Heart right ventricle (tissue), 16 donors: ENCODE results near the gene GPR142. TPM values are rescaled to one million over a fixed set of nuclear protein-coding genes. Genes with fewer than 3 reads are reported as not detected.

ENCODE experiments used
- ATAC-seq, 8 donors: fragments of 200-7000 bp; cut with Tn5 transposase; one replicate each; pipeline ENCODE4 v1.9.1; 2020; ENCODE audit warnings: mild to moderate bottlenecking in 8 of 8, moderate library complexity in 8 of 8, moderate number of reproducible peaks in 1 of 8
- DNase-seq, 2 donors: peaks; one replicate each; pipeline ENCODE4 v3.0.0-alpha.2; 2020
- H3K27ac ChIP-seq, 10 donors: fragments of 200-600 bp; sonication (generic) in 2 of 10; one replicate each; pipeline versions ENCODE4 v1.5.0 to v1.8.0; 2020 to 2022; ENCODE audit warnings: mild to moderate bottlenecking in 3 of 10
- H3K27me3 ChIP-seq, 7 donors: fragments of 200-600 bp; one replicate each; pipeline ENCODE4 v1.8.0; 2021 to 2022; ENCODE audit warnings: mild to moderate bottlenecking in 2 of 7
- H3K36me3 ChIP-seq, 9 donors: fragments of 200-600 bp; sonication (generic) in 1 of 9; one replicate each; pipeline versions ENCODE4 v1.5.0 to v1.8.0; 2020 to 2022; ENCODE audit warnings: mild to moderate bottlenecking in 2 of 9
- H3K4me1 ChIP-seq, 9 donors: fragments of 200-600 bp; sonication (generic) in 1 of 9; one replicate each; pipeline versions ENCODE4 v1.5.0 to v1.8.0; 2020 to 2022; ENCODE audit warnings: mild to moderate bottlenecking in 4 of 9
- H3K4me3 ChIP-seq, 10 donors: fragments of 200-600 bp; sonication (generic) in 2 of 10; one replicate each; pipeline versions ENCODE4 v1.5.0 to v1.8.0; 2020 to 2022; ENCODE audit warnings: mild to moderate bottlenecking in 7 of 10, moderate library complexity in 2 of 10
- H3K9me3 ChIP-seq, 11 donors: fragments of 200-600 bp in 10 of 11; sonication (generic) in 2 of 11; one replicate each; pipeline versions ENCODE4 v1.5.0 to v1.8.0; 2013 to 2022; ENCODE audit warnings: mild to moderate bottlenecking in 2 of 11, control low read depth in 1 of 11, moderate library complexity in 1 of 11
- WGBS, 2 donors: extraction: QIAGEN DNeasy Blood & Tissue Kit; methylation state at CpG; one replicate each; pipeline ENCODE4 v1.1.7; 2013; ENCODE audit warnings: inconsistent platforms in 1 of 2; 5-methylcytosine and 5-hydroxymethylcytosine counted together
- intact Hi-C, 10 donors: fragments of 100-400 bp; cut with DNase I; formaldehyde crosslinking; loops; one replicate each; pipeline versions ENCODE4 v1.11.1 to v1.14.2; 2022
- polyA plus RNA-seq, 2 donors: library from polyadenylated mRNA; stranded (reverse); fragments of 200-250 nt; gene quantifications; one replicate each; pipeline ENCODE4 v1.2.3, GENCODE V29; 2013
- total RNA-seq, 10 donors: library from RNA; stranded (reverse); fragmentation: NEBNext Ultra II Directional in 3 of 10; extraction: Animal tissue kit (Norgen Biotek cat#: 25700) in 3 of 10; gene quantifications; one replicate each; pipeline versions ENCODE4 v1.2.1 to v1.2.4, GENCODE V29; 2021 to 2023
- TF ChIP-seq, protein P1 (sequence below), 9 donors: fragments of 200-600 bp; sonication (generic) in 2 of 9; IDR thresholded peaks; one replicate each; pipeline versions ENCODE4 v1.5.0 to v1.8.0; 2021 to 2022; ENCODE audit warnings: antibody characterized with exemption in 9 of 9, mild to moderate bottlenecking in 5 of 9, moderate library complexity in 1 of 9
- donor health status: Arrhythmogenic right ventricular cardiomyopathy.
- donor health status: ischemic (EF 13 %, LVEDD 7.1; RV severe dilation, severe dysfunction).
- donor health status: healthy with polysubstance abuse.
- donor health status: DM: no; HTN: yes; CAD: no.
- donor health status: DM: no; HTN: no; CAD: no.
- donor health status: ischemic (EF 25% LVEDD 6.9; RV normal size, moderate dysfunction).
- donor health status: ischemic (EF 25% LVEDD 5.7; RV mildly dilated, moderate dysfunction).
- donor health status: healthy.
- donor health status: DM: yes; HTN: yes; CAD: no.
- donor health status: Ischemic cardiomyopathy.
- donor health status: ischemic (EF 35%, LVEDD 5.7; RV mildly dilated, moderate dysfunction).
- donor health status: nonischemic (EF 11% LVEDD 7.7; RV severe dilation, severe dysfunction).
- donor health status: DM: yes; HTN: yes; CAD: no.
- donor health status: PGD.
- donor health status: ischemic (EF 29% LVEDD 5.4; RV normal size, mild dysfunction).
- donor health status: nonischemic (EF 23%, LVEDD 6.1; RV moderate dilation, normal function).

GPR142 gene
- total and polyA plus RNA-seq, 12 donors, result 0.70 TPM; not detected in 11

DNA sequence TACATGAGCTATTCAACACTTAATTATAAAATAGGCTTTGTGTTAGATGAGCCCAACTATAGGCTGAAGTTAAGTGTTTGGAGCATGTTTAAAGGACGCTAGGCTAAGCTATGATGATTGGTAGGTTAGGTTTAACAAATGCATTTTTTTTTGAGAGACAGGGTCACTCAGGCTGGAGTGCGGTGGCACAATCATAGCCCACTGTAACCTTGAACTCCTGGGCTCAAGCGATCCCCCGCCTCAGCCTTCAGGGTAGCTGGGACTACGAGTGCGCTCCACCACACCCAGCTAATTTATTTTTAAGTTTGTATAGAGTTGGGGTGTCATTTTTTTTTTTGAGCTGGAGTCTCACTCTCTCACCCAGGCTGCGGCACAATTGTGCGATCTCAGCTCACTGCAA, 45.3 kb downstream of the GPR142 start:
- Histone ChIP-seq H3K4me1 (peaks cover 0 to 10% (median 0%) of the 10 kb centered on the region in 9 donors), H3K27ac (no peak overlapping the region), H3K36me3 (no peaks in the 10 kb centered on the region), H3K9me3 (peaks cover 0 to 3% (median 0%) of the 10 kb centered on the region in 11 donors), H3K27me3 (no peaks in the 10 kb centered on the region), H3K4me3 (no peak overlapping the region)
- DNase-seq, result no peak
- intact Hi-C loops, result no loop called here
- TF ChIP-seq, protein P1, sequence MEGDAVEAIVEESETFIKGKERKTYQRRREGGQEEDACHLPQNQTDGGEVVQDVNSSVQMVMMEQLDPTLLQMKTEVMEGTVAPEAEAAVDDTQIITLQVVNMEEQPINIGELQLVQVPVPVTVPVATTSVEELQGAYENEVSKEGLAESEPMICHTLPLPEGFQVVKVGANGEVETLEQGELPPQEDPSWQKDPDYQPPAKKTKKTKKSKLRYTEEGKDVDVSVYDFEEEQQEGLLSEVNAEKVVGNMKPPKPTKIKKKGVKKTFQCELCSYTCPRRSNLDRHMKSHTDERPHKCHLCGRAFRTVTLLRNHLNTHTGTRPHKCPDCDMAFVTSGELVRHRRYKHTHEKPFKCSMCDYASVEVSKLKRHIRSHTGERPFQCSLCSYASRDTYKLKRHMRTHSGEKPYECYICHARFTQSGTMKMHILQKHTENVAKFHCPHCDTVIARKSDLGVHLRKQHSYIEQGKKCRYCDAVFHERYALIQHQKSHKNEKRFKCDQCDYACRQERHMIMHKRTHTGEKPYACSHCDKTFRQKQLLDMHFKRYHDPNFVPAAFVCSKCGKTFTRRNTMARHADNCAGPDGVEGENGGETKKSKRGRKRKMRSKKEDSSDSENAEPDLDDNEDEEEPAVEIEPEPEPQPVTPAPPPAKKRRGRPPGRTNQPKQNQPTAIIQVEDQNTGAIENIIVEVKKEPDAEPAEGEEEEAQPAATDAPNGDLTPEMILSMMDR (IDR thresholded peaks at IDR 0.05), result no peak
- ATAC-seq, result no peak
- WGBS, 2 donors, result 96 to 99% methylated on average over 8 of the region's 8 CpGs

DNA sequence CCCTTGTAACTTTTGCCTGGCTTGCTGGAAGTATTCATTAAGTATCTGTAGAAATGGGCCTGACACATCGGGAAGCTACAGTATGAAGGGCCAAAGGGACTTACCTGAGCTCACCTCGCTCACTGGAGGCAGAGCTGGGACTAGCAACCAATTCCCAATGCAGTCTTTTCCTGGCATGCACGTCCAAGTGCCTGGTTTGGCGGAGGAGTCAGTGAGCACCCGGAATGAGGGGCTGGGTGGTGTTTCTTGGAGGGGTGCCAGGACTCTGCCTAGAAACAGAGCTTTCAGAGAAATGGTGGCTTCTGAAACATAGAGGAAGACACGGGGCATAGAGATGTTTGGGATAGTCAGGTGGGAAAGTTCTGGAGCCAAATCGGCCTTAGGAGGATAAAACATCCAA, 46.2 kb downstream of the GPR142 start:
- Histone ChIP-seq H3K27me3 (peaks cover 0 to 3% (median 0%) of the 10 kb centered on the region in 7 donors), H3K4me1 (peaks cover 0 to 9% (median 0%) of the 10 kb centered on the region in 9 donors), H3K9me3 (peaks cover 0 to 3% (median 0%) of the 10 kb centered on the region in 11 donors), H3K27ac (no peak overlapping the region), H3K4me3 (no peak overlapping the region), H3K36me3 (no peaks in the 10 kb centered on the region)
- intact Hi-C loops, result no loop called here
- ATAC-seq (no peak), DNase-seq (no peak)
- TF ChIP-seq, protein P1 (IDR thresholded peaks at IDR 0.05), result no peak
- 78 to 81% methylated on average over 7 of the region's 7 CpGs for WGBS, 2 donors

DNA sequence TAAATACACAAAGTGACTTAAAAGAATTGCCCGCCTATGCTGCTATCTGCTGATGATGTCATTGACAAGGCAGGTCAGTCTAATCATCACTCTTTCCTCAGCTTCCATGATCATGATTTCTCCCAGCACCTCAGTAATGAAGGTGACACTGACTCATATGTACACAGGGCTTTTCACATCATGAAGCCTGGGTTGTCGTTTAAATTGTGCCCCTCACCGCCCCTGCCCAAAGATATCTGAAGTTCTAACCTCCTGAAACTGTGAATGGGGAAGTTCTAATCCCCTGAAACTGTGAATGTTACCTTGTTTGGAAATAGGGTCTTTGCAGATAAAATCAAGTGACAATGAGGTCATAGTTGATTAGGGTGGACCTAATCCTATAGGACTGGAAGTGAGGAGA, 47.2 kb downstream of the GPR142 start:
- 76 to 77% methylated on average over 3 of the region's 3 CpGs for WGBS, 2 donors
- ATAC-seq, result no peak

DNA sequence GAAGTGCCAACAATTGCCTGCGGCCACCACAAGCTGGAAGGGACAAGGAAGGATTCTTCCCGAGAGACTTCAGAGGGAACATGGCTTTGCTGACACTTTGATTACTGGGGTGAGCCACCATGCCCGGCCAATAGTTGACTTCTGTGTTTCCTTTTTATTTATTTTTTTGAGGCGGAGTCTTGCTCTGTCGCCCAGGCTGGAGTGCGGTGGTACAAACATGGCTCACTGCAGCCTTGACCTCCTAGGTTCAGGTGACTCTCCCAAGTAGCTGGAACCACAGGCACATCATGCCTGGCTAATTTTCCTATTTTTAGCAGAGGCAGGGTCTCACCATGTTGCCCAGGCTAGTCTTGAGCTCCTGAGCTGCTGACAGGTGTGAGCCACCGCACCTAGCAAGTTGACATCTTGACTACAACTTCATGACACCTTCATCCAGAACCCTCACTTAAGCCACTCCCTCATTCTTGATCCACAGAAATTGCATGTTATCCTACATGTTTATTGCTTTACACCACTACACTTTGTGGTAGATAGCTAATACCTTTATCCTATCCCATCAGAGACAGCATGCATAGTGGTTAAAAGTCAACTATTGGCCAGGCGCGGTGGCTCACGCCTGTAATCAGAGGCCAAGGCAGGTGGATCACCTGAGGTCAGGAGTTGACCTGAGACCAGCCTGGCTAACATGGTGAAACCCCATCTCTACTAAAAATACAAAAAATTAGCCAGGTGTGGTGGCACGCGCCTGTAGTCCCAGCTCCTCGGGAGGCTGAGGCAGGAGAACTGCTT, 48.5 kb downstream of the GPR142 start:
- TF ChIP-seq, protein P1 (IDR thresholded peaks at IDR 0.05), result no peak
- Histone ChIP-seq H3K36me3 (no peaks in the 10 kb centered on the region), H3K4me3 (no peak overlapping the region), H3K4me1 (peaks cover 0 to 6% (median 0%) of the 10 kb centered on the region in 9 donors), H3K27me3 (peaks cover 0 to 6% (median 0%) of the 10 kb centered on the region in 7 donors), H3K9me3 (peaks cover 0 to 2% (median 0%) of the 10 kb centered on the region in 11 donors), H3K27ac (no peak overlapping the region)
- DNase-seq (no peak), ATAC-seq (no peak)
- intact Hi-C loops, result no loop called here
- WGBS, 2 donors, result 94 to 96% methylated on average over 13 of the region's 13 CpGs

More for the DNA sequence above, 47.2 kb downstream of the GPR142 start:
- Histone ChIP-seq H3K4me3 (no peak overlapping the region), H3K27me3 (peaks cover 0 to 6% (median 0%) of the 10 kb centered on the region in 7 donors), H3K27ac (no peak overlapping the region), H3K9me3 (peaks cover 0 to 3% (median 0%) of the 10 kb centered on the region in 11 donors), H3K36me3 (no peaks in the 10 kb centered on the region), H3K4me1 (peaks cover 0 to 6% (median 0%) of the 10 kb centered on the region in 9 donors)
- DNase-seq, result no peak
- intact Hi-C loops, result no loop called here
- TF ChIP-seq, protein P1 (IDR thresholded peaks at IDR 0.05), result no peak
